Vagina (tissue), 2 donors: ENCODE results near the gene CHMP6. TPM values are rescaled to one million over a fixed set of nuclear protein-coding genes. Genes with fewer than 3 reads are reported as not detected.

Experiments
- DNase-seq, 2 donors: peaks; one replicate each; pipeline ENCODE4 v3.0.0-alpha.2; 2017; ENCODE audit errors: extremely low spot score in 2 of 2
- H3K27ac ChIP-seq: fragments of 200-600 bp; sonication (generic); one replicate; pipeline ENCODE4 v1.5.1; 2019
- H3K27me3 ChIP-seq: fragments of 200-600 bp; sonication (generic); one replicate; pipeline ENCODE4 v1.5.1; 2019
- H3K36me3 ChIP-seq, 2 donors: fragments of 200-600 bp; sonication (generic); one replicate each; pipeline ENCODE4 v1.5.1; 2017 to 2019
- H3K4me1 ChIP-seq: fragments of 200-600 bp; sonication (generic); one replicate; pipeline ENCODE4 v1.5.1; 2019
- H3K4me3 ChIP-seq, 2 donors: fragments of 200-600 bp; sonication (generic); 1 replicate in 1 of 2; 2 replicates in 1 of 2; pipeline ENCODE4 v1.5.1; 2016 to 2019
- H3K9me3 ChIP-seq: fragments of 200-600 bp; sonication (generic); one replicate; pipeline ENCODE4 v1.5.1; 2019
- CTCF ChIP-seq, 3 experiments: fragments of 450-650 bp in 2 of 3; fragments of 200-600 bp in 1 of 3; sonication (generic) in 1 of 3; IDR thresholded peaks; one replicate each; pipeline ENCODE4 v1.5.1; 2017 to 2019; ENCODE audit warnings: antibody characterized with exemption in 3 of 3, mild to moderate bottlenecking in 2 of 3, moderate library complexity in 2 of 3
- POLR2A ChIP-seq, 2 donors: fragments of 450-650 bp; IDR thresholded peaks; one replicate each; pipeline ENCODE4 v1.6.1; 2017; ENCODE audit warnings: antibody characterized with exemption in 2 of 2, mild to moderate bottlenecking in 2 of 2, moderate library complexity in 2 of 2
- POLR2AphosphoS5 ChIP-seq, 2 donors: sonication (generic); formaldehyde crosslinking; IDR thresholded peaks; one replicate each; pipeline ENCODE4 v1.9.0; 2017; ENCODE audit warnings: antibody characterized with exemption in 2 of 2, mild to moderate bottlenecking in 2 of 2, low read depth in 1 of 2; ENCODE audit not compliant: insufficient read depth in 1 of 2
- intact Hi-C: fragments of 100-400 bp; cut with DNase I; formaldehyde crosslinking; loops from one replicate; pipeline ENCODE4 v1.15.1; 2023
- total RNA-seq: library from RNA; depleted of rRNA; stranded (reverse); fragments of >200 nt; gene quantifications from one replicate; pipeline ENCODE4 v1.2.3, GENCODE V29; 2016

CHMP6 gene
- total RNA-seq, 1 donor from 2014 or later, result 31.7 TPM

GRCh38 chr17:80977172-80977571 is 14.5 kb upstream of the CHMP6 start:
- DNase-seq, result no peak
- H3K27ac ChIP-seq, result no peak overlapping the region
- H3K27me3 ChIP-seq, result no peaks in the 10 kb centered on the region
- intact Hi-C loops, result loop anchor here (10.0 kb wide), 1 partner anchor 102 kb away; no protein-coding TSS in a partner anchor
- H3K9me3 ChIP-seq, result no peaks in the 10 kb centered on the region
- peaks cover 6% of the 10 kb centered on the region for H3K4me1 ChIP-seq
- no peak for TF ChIP-seq POLR2A (IDR thresholded peaks at IDR 0.05)
- TF ChIP-seq CTCF (IDR thresholded peaks at IDR 0.05), result no peak
- TF ChIP-seq POLR2AphosphoS5 (IDR thresholded peaks at IDR 0.05; ENCODE audit: insufficient read depth in 1 of 2, low read depth in 1 of 2), result no peak
- no peak overlapping the region for H3K4me3 ChIP-seq
- no peaks in the 10 kb centered on the region for H3K36me3 ChIP-seq

- Histone ChIP-seq H3K27ac (no peak overlapping the region), H3K9me3 (no peaks in the 10 kb centered on the region), H3K27me3 (no peaks in the 10 kb centered on the region), H3K4me1 (peaks cover 6% of the 10 kb centered on the region), H3K36me3 (no peaks in the 10 kb centered on the region), H3K4me3 (no peak overlapping the region)
- intact Hi-C loops, result loop anchor here (10.0 kb wide), 1 partner anchor 104 kb away; no protein-coding TSS in a partner anchor
- no peak for TF ChIP-seq POLR2A (IDR thresholded peaks at IDR 0.05)
- TF ChIP-seq POLR2AphosphoS5 (IDR thresholded peaks at IDR 0.05; ENCODE audit: insufficient read depth in 1 of 2, low read depth in 1 of 2), result no peak
- TF ChIP-seq CTCF (IDR thresholded peaks at IDR 0.05), result no peak
- DNase-seq, result no peak
Measured at GRCh38 chr17:80978499-80979497, 12.8 kb upstream of the CHMP6 start.

- H3K36me3 ChIP-seq, result no peaks in the 10 kb centered on the region
- H3K27ac ChIP-seq, result no peak overlapping the region
- no peak for TF ChIP-seq POLR2AphosphoS5 (IDR thresholded peaks at IDR 0.05; ENCODE audit: insufficient read depth in 1 of 2, low read depth in 1 of 2)
- no peak for TF ChIP-seq CTCF (IDR thresholded peaks at IDR 0.05)
- no peak for TF ChIP-seq POLR2A (IDR thresholded peaks at IDR 0.05)
- H3K9me3 ChIP-seq, result no peaks in the 10 kb centered on the region
- DNase-seq, result no peak
- intact Hi-C loops, result loop anchor here (5.0 to 10.0 kb wide), 3 partner anchors 75 to 552 kb away; no protein-coding TSS in a partner anchor
- H3K27me3 ChIP-seq, result no peaks in the 10 kb centered on the region
- no peak overlapping the region for H3K4me3 ChIP-seq
- peaks cover 6% of the 10 kb centered on the region for H3K4me1 ChIP-seq
Measured at GRCh38 chr17:80979547-80980378, 11.9 kb upstream of the CHMP6 start.

GRCh38 chr17:80980397-80981061 is 11.1 kb upstream of the CHMP6 start:
- Histone ChIP-seq H3K4me1 (peaks cover 6% of the 10 kb centered on the region), H3K27me3 (no peaks in the 10 kb centered on the region), H3K9me3 (no peaks in the 10 kb centered on the region), H3K36me3 (no peaks in the 10 kb centered on the region), H3K4me3 (peak overlapping the region in 1 of 2 donors; percentile 21), H3K27ac (no peak overlapping the region)
- DNase-seq, result no peak
- no peak for TF ChIP-seq CTCF (IDR thresholded peaks at IDR 0.05)
- TF ChIP-seq POLR2A (IDR thresholded peaks at IDR 0.05), result no peak
- no peak for TF ChIP-seq POLR2AphosphoS5 (IDR thresholded peaks at IDR 0.05; ENCODE audit: insufficient read depth in 1 of 2, low read depth in 1 of 2)
- intact Hi-C loops, result loop anchor here (5.0 to 10.0 kb wide), 2 partner anchors 76 to 553 kb away; no protein-coding TSS in a partner anchor
